HG03342 (cell line): ENCODE data around the gene PPA1.
"Not testable (repeated sequence)": the region's sequence is repeated elsewhere in the genome, so short reads cannot be mapped to it uniquely, and the experiment has no call there.

Source experiments
- ATAC-seq: cut with Tn5 transposase; IDR thresholded peaks from one replicate; pipeline ENCODE4 v1.9.1; 2021; ENCODE audit warnings: mild to moderate bottlenecking, moderate library complexity; ENCODE audit not compliant: unreplicated experiment

Gene PPA1

DNA sequence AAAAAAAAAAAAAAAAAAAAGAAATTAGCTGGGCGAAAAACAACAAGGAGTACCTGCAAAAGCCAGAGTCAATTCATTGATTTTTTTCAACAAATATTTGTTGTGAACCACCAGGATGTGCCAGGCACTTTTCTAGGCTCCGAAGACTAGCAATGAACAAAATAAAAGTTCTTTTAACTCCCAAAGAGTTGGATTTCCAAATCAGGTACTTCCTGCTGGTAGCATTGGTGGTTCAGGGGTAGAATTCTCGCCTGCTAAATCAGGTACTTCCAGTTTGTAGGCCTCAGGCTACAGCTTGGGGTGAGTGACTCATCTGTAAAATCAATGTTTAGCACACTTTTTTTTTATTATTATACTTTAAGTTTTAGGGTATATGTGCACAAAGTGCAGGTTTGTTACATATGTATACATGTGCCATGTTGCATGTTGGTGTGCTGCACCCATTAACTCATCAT is 10.9 kb downstream of the PPA1 start:
- ATAC-seq: no peak

DNA sequence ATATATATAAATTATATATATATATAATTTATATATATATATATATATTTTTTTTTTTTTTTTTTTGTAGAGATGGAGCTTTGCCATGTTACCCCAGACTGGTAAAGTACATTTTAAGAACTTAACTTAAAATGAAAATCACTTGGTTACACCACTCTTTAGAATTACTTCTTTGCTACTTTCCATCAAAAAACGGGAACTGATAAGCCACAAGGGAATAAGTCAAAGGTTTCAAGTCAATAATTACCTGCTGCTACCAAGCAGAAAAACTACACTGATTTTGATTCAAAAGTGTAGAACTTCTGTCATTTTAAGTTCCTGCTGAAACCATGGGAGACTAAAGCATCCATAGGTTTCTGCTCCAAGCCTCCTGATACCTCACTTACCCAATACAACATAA is 12.2 kb downstream of the PPA1 start:
- peak; percentile 32 for ATAC-seq

DNA sequence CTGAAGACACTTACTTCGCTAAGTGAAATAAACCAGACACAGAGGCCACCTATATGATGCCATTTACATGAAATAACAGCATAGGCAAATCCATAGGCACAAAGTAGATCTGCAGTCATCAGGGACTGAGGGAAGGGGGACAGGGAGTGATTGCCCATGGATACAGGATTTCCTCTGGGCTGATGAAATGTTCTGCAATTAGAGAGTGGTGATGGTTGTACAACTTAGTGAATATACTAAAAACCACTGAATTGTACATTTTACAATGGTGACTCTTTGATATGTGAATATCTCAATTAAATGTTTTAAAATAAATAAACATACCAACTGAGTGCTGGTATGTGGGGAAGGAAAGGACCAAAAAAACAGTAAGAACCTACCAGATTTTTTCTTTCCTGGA is 20.4 kb downstream of the PPA1 start:
- ATAC-seq: no peak

- ATAC-seq: no peak
These were observed 21.0 kb downstream of the PPA1 start for GRCh38 chr10:70212277-70212676.

- ATAC-seq: no peak
These were observed 26.5 kb downstream of the PPA1 start for GRCh38 chr10:70206762-70207161.

GRCh38 chr10:70201105-70201504 is 32.1 kb downstream of the PPA1 start:
- ATAC-seq: no peak

DNA sequence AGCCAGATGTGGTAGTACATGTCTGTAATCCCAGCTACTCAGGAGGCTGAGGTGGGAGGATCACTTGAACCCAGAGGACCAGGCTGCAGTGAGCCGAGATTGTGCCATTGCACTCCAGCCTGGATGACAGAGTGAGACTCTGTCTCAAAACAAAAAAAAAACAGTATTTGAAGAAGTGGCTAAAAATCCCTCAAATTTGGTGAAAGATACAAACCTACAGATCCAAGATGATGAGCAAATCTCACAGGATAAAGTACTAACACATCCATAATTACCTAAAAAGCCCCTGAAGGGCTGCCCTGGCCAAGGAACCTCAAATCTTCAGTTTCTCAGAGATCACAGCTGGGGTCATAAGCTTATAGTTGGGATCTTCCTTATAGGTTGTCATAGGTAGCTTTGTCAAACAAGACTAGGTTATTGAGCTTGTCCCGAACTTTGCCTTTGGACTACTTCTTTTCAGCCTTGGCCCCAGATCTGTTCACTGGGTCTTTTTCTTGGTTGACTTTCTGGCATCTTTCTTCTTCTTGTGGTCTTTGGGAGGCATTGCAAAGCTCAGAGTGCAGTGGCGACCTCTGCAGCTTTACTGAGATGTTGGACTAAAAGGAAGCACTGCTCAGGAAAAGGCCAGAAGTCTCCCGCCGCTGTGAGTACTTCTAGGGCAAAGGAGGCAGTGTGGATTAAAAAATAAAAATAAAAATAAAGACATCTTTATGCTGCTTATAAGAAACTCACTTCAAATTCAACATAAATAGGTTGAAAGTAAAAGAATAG is 34.3 kb downstream of the PPA1 start:
- no peak for ATAC-seq

DNA sequence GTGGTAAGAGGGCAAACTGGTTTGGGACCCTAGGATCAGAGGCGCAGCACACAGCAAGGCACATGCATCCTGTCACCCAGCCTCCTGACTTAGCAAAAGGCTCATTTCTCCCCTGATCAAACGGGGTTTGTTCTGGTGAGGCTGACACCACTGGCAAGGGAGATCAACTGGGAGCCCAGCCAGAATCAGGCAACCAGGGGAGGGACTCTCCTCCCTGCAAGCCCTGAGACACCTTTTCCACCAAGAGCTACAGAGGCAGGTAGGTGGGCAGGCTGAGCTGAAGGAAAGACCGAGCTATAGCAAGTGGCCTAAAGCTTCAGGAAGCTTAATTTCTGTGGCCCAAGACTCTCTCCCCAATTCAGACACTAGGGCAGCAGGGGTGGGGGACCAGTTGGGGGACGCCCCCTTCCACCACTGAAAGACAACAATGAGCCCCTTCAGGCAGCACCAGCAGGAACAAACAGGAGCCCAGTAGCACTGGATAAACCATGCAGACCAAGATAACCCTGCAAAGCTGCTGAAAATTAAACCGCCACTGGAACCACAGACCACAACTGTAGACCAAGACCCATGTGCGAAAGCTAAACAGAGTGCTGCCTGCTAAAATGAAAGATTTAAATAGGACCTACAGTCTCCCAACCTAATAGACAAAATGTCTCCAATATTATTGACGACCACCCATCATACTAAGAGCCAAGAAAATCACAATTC is 35.8 kb downstream of the PPA1 start:
- ATAC-seq: no peak

- ATAC-seq: no peak
These were observed 39.8 kb downstream of the PPA1 start for GRCh38 chr10:70193391-70193844.

DNA sequence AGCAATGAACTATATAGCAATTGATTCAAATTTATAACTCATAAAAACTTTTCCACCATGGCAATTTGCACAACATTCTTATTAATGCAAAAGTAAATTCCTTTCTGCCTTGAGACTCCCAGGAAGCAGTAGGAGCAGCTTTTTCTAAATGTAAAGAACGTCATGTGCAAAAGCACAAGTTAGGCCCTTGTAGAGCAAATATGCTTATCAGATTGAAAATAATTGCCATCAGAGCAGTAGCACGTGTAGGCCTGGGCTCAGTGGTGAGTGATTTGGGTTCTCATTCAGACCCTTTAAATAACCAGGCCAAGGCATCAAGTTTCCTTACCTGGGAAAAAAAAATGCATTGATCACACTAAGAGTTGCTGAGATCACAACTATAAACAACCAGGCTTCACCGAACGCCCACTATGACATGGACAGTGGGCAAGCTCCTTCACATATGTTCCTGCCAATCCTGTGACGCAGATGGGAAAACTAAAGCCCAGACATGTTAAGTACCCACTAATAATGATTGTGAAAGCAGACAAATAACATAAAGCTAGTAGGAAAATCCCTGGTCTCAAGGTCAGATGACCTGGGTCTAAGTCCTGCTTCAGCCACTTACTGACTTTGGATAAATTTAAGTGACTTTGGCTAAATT is 40.8 kb downstream of the PPA1 start:
- no peak for ATAC-seq

GRCh38 chr10:70191972-70192305 is 41.3 kb downstream of the PPA1 start:
- ATAC-seq: no peak

- ATAC-seq: no peak
These were observed 41.9 kb downstream of the PPA1 start for GRCh38 chr10:70191161-70191971.

- ATAC-seq: no peak
These were observed 42.6 kb downstream of the PPA1 start for GRCh38 chr10:70190581-70190980.

- no peak for ATAC-seq
These were observed 43.1 kb downstream of the PPA1 start for GRCh38 chr10:70190102-70190501.

GRCh38 chr10:70188768-70189167 is 44.5 kb downstream of the PPA1 start:
- ATAC-seq: no peak

DNA sequence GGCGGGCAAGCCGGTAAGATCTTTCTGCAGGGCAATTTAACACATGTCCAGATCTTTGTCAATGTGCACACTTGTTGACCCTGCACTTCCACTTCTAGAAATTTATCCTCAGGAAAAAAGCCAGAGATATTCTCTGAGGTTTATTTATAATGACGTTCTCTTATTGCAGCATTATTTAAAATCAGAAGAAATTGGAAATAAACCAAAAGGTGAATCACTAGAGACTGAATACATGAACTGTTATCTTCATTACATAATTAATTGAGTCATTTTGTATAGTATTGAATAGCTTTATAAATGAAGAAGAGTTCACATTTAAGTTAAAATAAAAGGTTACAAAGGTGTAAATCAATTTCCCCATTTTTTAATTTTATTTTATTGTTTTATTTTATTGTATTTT is 46.7 kb downstream of the PPA1 start:
- ATAC-seq: no peak

- no peak for ATAC-seq
These were observed 47.1 kb downstream of the PPA1 start for GRCh38 chr10:70186090-70186489.

- ATAC-seq: no peak
These were observed 49.9 kb downstream of the PPA1 start for GRCh38 chr10:70183304-70183703.

- ATAC-seq: not testable (repeated sequence)
These were observed 54.0 kb downstream of the PPA1 start for GRCh38 chr10:70179209-70179608.

- no peak for ATAC-seq
These were observed 55.0 kb downstream of the PPA1 start for GRCh38 chr10:70178139-70178725.

DNA sequence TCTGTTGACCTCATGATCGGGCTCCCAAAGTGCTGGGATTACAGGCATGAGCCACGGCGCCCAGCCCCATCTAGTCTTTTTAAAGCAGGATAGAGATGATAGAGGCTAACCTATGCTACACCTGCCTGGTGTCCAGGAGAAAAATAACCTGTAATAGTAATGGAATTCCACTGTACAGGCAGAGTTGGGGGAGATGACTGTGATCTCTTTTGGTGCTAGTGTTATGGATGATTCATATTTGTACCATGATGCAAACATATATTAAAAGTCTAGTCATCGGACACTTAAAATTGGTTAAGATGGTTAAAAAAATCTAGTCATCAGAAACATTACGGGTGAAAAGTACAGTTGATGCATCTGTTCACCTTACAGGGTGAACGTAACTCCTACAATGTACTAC is 56.8 kb downstream of the PPA1 start:
- no peak for ATAC-seq
